Activated CD8-positive, alpha-beta memory T cell treated with anti-CD3 and anti-CD28 coated beads, Interleukin-2, amount 50 U/mL, for 1 hour (primary cell): ENCODE measurements around the gene FRYL.

ENCODE experiments used
- DNase-seq: peaks from one replicate; pipeline ENCODE4 v3.0.0-alpha.2; 2020; ENCODE audit errors: extremely low read depth

FRYL gene

DNA sequence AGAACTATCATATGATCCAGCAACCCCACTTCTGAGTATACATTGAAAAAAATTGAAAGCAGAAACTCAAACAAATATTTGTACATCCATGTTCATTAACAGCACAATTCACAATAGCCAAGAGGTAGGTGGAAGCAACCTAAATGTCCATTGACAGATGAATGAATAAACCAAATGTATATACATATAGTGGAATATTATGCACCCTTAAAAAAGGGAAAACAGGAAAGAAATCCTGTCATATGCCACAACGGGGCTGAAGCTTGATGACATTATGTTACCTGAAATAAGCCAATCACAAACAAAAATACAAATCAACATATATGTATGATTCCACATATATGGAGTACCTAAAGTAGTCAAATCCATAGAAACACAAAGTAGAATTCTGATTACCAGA, 222.1 kb downstream of the FRYL start:
- DNase-seq = no peak

DNA sequence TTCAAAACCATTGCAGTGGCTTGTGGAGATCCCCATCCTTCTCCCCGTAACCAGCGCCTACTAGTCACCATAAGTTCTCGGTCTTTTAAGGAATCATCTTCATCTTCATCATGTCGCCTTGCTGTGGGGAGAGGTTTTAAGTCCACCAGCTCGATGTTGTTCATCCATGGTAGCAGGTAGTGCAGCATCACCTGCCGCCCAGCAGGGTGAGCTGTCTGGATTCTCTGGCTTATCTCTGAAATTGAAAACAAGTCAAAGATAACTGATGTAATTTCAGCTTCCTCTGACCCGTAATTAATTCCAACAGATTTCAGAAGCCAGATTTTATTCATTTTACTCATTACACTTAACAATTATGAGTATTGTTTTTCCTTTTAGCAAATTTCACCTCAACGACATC, 222.6 kb downstream of the FRYL start:
- DNase-seq = no peak

DNA sequence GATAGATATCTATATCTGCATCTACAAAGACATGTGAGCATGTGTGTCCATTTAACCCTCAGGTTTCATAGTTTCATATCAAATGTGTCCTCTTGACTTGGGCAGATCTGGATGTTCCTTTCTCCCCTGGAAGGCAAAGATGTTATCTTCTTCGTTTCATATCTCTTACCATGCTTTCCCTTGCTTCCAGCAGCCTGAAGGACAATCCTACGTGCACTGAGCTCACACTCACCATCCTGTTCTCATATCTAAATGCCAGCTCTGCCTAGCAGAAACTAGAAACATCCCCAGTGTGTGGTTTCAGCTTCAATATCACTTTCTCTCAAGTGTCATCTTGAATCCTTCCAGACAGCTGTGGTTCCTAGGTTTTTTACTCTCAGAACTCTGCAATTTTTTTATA, 223.8 kb downstream of the FRYL start:
- no peak for DNase-seq

DNA sequence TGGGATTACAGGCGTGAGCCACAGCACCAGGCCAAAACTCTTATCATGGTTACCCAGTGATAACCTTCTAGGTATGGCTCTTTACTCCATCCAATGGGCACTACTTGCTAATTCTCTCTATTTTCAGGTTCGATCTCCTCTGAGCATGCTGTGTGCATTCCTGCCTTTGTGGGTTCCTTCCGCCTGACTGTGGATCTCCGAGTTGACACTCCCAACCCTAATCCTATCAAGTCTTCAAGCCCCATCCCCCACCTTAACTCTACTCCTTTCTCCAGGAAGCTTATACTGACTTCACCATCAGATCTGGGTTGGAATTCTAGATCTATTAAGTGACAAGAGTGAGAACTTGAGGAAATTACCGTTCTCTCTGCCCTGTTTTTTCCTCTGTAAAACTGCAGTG, 225.5 kb downstream of the FRYL start:
- DNase-seq = no peak

DNA sequence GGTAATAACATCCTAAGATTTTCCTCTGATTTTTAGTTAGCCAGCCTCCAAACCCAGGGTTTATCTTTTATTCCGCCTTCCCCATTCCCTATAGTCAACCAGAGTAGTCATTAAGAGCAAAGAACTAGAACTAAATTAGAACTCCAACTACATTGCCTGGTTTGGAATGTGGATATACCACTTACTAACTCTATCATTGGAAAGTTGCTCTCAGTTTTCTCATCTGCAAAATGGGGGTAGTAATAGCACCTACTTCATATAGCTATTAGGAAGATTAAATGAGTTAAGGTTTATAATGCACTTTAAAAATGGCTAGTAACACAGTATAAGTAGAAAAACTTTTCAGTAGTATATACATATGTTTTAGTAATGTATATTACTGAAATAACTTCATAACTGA, 226.4 kb downstream of the FRYL start:
- no peak for DNase-seq

DNA sequence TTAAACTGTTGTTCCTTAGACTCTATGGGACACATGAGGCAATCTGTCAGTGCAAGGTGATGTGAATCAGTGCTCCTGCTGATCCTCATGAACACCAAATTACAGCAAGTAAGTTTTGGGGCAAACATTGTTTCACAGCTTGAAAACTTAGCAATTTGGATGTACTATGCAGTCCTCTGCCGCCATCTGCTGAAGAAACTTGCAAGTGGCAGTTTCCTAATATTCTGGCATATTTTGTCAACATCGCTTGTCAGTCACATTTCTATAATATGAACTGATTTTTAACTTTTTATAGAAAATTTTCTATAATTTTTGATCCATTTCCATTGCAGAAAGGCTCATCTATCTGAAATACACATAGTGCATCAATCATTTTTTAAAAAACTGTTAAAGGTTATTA, 233.7 kb downstream of the FRYL start:
- no peak for DNase-seq

DNA sequence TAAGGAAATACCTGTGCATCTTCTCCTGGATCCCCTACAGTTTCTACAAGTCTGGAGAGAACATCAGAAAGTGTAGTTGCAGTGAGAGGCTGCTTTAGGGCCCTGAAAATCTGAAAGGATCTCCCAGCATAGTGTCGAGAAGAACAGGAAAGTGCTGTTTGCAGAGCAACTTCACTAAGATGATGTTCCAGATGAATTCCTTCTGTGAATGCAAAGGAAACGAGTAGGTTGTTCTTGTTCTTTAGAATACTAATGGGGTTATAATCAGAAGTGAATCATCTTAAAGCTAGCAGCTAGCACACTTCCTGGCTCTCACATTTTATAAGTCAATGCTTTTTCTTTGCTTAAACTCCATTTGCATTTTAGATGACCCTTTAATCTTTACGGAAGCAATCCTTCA, 236.3 kb downstream of the FRYL start:
- no peak for DNase-seq

DNA sequence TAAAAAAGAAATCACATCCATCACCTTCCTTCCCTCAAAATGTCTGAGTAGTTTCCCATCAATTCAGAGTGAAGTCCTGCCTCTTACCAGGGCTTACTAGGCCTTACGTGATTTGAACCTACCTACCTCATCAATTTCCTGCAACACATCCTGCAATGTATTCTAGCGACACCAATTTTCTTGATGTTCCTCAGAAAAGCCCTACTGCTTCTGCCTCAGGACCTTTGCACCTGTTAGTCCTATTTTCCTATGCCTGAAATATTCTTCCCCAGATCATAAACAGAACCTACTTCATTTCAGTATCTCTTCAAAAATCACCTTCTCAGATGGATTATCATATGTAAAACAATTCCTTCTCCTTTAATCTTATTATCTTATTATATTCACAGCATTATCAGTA, 237.2 kb downstream of the FRYL start:
- no peak for DNase-seq

DNA sequence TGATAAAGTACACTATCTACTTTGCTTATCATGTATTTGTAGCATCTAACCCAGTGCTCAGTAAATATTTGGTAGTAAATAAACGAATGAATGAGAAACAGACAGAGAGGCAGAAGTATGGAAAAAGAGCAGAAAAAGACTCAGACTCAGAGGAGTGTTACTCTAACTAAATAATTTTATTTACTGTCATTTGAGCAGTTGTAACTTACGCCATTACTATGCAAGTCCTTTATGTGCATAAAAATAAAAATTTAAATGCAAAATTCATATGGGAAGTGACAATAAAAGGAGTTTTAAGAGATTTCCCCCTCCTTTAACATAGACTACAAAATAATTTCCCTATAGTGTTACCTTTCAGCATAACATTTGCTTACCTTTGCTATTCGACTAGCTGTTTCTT, 240.5 kb downstream of the FRYL start:
- DNase-seq = no peak

DNA sequence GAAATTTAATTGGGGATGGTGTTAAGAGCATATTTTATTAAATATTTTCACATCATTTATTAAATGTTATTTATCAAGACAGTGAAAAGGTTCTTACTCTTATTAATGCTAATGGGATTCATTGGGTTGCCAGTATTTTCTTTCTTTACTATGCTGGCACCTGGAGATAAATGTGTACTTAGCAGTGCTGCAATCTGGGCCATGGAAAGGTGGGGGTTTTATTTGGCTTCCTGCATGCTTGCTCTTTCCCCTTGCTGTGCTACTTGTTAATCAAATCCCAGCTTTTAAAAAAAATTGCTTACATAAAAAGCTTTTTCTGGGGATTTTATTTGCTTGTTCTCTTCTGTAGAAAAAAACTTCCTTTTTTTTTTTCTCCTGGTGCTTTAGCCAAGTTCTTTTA, 241.7 kb downstream of the FRYL start:
- no peak for DNase-seq

DNA sequence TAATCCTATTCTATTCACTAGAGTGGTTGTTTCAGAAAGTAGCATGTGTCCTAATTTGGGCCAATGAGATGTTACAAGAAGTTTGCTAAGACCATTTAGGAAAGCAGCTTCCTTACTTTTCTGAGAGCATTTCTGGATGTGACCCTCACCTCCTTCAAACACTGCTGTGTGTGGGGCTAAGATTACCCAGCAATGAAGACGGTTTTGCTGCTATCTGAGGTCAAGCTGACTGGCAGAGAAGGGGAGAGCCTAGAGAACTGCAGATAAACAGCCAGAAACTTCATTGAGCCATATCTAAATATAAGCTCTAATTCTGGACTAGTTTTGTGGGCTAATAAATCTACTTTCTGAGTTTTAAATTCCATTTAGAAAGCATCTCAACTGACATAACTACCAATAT, 253.7 kb downstream of the FRYL start:
- no peak for DNase-seq

DNA sequence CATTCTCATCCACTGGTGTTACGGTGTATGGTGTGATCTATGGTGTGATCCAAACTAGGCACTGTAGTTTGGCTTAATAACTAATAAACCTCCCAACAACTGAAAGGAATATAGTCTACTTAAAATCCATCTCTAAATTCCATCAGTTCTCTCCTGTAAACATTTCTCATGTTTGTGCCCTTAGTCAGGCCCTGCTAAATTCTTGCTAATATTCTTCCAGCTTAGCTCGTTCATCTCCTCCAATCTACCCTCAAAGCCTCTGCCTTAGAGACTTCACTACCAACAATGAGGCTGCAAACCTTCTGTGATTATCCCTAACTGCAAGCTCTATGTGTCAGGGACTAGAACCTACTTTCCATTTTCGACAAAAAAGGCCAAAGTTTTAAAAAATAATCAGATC, 261.9 kb downstream of the FRYL start:
- no peak for DNase-seq

DNA sequence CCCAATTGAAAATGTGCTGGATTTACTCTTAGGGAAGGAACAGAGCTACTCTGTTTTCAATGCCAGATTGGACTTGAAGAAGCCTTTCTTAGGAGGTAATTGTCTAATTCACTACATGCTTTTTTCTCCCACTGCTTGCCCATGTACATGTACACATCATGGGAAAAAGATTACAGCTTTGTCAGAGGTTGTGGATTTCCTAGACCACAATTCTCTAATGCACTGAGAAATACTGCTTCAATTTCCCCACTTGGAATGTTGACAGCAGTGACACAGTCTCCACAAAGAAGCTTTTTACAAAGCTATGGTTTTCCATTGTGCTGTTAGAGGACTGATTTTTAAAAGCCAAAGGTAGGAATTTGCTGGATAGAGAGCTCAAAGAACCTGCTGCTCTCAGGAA, 270.5 kb downstream of the FRYL start:
- DNase-seq = no peak

DNA sequence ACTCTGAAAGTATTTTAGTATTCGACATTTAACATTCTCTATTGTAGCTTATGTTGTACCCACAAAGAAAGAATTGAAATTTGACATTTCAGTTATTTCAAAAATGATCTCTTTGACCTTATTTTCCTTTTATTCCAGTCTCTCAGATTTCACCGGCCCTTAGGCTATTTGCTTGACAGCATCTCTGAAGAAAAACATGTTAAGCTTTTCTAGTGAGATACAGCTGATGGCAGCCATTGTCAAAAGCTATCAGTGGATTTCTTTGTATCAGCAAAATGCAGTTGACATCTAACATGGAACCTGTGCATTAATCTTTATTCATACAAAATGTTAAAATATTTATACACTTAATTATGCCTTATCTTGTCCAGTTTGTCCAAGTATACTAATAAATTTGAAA, 273.4 kb downstream of the FRYL start:
- no peak for DNase-seq

DNA sequence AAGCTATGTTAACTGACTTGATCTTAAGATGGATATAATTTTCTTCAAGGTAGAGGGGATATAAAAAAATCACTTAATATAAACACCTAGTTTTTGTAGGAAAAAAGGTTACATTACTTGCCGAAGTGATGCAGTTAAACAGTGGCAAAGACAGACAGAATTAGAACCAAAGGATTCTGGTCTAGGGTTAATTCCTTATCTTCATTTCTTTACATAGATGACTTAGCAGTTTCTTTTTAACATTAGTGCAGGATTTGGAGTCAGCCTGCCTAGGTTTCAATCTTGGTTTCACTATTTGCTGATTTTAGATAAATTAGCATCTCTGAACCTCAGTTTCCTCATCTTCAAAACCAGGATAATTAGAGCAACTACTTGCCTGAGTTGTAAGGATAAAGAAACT, 275.7 kb downstream of the FRYL start:
- DNase-seq = no peak

DNA sequence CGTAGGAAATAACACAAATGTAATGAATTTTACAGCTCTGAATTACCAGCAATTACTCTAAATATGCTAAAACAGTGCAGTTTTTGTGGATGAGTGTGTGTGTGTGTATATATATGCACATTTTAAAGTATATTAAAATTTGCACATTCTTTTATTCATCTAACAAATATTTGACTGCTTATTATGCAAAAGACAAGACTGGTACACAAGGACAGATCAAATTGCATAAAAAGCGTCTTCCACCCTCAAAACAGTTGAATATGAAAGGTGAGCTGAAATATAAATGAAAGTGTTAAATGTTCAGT, 276.1 kb downstream of the FRYL start:
- no peak for DNase-seq

DNA sequence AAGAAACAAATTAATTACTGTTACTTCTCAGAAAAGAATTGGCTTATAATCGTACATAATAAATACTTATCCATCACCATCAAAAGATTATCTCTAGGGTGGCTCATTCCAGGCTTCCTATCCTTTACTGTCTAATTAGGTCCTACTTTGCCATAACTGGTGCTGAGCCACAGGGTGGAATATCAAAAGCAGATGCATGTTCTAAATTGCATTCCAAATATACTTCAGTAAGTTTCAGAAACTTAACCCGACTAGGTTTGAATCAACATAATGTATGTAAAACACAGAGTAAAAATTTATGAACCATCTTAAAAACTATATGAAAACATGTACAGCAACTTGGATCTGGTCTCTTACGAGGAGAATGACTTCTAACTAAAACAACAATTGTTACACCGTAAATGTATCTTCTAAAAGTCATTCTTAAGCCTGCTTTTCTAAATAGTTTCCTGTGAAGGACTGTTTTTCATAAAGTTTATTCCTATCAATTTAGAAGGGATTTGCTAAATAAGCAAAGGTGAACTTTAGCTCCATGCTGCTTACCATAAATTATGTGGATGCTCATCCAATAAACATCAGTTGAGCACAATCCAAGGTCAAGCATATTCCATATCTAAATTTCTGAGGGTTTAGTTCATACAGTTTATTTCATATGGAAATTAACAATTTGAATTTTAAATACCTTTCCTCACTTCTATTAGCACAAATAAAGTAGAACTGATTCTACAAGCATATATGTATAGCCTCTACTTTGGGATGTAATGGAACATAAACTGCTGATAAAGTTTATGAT, 276.6 kb downstream of the FRYL start:
- DNase-seq = no peak

DNA sequence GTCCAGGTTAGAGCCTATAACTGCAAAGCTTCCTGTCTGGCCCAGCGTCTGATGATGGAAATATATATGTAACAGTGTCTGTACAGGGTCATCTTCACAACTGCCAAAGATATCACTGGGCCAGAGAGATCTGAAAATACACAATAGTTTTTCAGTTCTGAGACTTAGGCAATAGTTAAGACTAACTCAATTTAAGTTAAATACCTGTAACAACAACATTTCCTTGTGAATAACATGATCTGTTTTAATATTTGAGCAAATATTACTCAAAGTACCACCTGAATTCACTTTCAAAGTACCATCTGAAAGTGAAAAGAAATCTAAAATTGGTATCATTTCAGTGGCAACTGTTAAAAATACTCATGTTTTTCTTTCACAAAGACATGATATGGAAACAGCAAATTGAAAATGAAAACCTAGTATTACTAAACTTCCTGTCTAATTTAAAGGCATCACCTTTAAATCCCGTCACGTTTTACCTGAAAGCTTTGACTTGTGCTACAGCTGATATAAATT, 280.5 kb downstream of the FRYL start:
- DNase-seq = no peak

DNA sequence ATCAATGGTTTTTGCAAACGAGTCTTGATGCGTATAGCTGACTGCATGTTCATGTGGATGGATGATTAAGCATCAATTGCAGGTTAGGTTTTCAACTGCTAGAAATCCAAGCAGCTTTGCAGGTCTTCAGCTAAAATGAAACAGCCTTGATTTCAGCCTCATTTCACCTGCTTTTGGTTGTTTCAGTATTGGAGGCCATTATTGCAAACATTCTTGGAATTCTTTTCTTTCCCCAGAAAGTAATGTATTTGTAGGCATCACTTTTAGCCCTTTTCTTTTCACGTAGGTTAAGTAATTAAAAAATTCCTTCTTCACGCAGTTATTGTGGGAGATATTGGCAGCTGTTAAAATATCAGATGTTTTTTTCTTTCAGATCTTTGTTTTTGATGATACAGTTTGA, 281.2 kb downstream of the FRYL start:
- DNase-seq = no peak

DNA sequence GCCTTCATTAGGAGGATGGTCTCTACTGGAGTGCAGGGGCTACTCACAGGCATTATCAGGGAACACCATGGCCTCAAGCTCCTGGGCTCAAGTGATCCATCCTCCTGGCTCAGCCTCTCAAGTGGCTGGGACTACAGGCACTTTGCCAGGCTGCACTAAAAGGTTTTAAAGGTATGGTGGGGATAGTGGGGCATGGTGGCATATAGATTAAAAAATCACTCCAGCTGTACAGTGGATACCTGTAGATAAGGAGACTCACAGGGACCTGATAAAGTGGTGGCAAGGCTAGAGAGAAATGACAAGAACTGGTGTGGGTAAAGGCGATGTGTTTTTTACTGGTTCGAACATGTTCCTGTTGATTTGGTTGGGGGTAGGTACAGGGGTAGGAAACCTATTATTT, 284.1 kb downstream of the FRYL start:
- DNase-seq = no peak

DNA sequence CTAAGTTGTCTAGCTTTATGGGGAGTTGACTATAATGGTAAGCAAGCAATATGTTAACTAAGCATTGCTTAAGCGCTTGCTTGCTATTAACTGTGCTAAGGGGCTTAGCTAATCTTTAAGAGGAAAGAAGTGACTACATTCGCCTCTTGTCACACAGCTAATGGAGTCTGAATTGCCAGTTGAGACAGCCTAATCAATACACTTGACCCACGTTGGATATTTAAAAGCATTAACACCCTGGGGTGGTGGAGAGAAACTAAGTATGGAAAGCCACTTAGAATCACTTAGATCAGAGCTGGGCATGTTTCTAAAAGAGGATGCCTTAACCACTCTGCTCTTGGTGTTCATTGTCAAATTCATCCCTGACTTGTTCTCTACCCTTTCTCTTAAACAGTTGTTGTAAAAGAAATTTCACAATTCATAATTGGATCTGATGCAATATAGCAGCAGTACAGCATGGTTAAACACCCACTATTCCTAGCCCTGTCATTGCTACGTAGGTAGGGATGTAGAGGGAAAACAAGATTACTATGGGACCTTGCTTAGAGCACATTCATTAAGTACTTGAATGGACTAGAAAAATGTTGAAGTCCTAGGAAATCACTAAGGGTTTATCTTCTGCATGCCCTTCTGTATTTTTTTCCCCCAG, 286.5 kb downstream of the FRYL start:
- no peak for DNase-seq

DNA sequence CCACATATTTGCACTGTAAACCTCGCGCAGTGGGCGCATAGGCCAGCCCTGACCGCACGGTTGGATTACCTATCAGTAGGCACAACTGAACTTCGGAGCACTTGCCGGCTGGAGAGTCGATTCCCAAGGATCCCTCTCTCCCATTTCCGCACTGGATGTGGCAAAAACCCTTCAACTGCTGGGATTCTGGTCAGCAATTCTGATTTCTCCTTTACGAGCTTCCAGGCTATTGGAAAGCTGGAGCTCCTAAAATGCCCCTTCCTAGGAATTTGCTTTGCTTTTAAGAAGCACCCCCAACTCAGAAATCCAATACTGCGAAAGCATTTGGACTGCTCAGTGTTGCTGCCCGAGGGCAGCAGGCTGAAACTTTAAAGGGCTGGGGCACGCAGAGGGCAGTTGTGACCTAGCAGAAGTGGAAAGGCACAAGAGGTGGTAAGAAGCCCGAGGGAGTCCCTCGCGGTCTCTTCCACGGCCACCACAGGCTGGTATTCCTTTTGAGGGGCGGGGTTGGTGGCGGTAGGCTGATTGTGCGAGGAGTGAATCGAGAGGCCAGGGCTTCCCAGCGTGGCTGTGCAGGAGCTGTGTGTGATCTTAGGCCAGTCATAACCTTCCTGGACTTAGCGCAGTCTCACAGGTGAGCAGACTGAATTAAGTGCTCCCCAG, 288.4 kb downstream of the FRYL start:
- no peak for DNase-seq
